Activated T-helper 2 cell treated with anti-CD3 and anti-CD28 coated beads, Interferon-gamma antibody, Interleukin-2, Interleukin-4, amounts not matched to agents 10 μg/mL and 5 μg/mL and 100 μg/mL, durations not matched to agents 14 hours and 24 hours and 36 hours (primary cell): Measurements from ENCODE around the gene BIRC6. TPM values are rescaled to one million over a fixed set of nuclear protein-coding genes. Genes with fewer than 3 reads are reported as not detected.
"Not testable (repeated sequence)": the region's sequence is repeated elsewhere in the genome, so short reads cannot be mapped to it uniquely, and the experiment has no call there.

Experiments
- DNase-seq: peaks from one replicate; pipeline ENCODE4 v3.0.0; 2021; ENCODE audit warnings: low spot score
- H3K27ac Mint-ChIP-seq: one replicate; pipeline ENCODE4 v1.8.0; 2021; ENCODE audit warnings: mixed read lengths
- H3K27me3 Mint-ChIP-seq: one replicate; pipeline ENCODE4 v1.8.0; 2021; ENCODE audit warnings: low read depth, mixed read lengths
- H3K36me3 Mint-ChIP-seq: one replicate; pipeline ENCODE4 v1.8.0; 2021; ENCODE audit warnings: low read depth, mixed read lengths
- H3K4me1 Mint-ChIP-seq: one replicate; pipeline ENCODE4 v1.8.0; 2021; ENCODE audit warnings: low read depth, mixed read lengths
- H3K4me3 Mint-ChIP-seq: one replicate; pipeline ENCODE4 v1.8.0; 2021; ENCODE audit warnings: low read depth, mild to moderate bottlenecking, moderate library complexity, mixed read lengths
- H3K9me3 Mint-ChIP-seq: one replicate; pipeline ENCODE4 v1.8.0; 2021; ENCODE audit warnings: mixed read lengths
- intact Hi-C: fragments of 100-400 bp; cut with micrococcal nuclease; formaldehyde crosslinking; loops from one replicate; pipeline ENCODE4 v1.15.1; 2023
- total RNA-seq: library from RNA; stranded (reverse); gene quantifications from 2 replicates; pipeline ENCODE4 v1.2.3, GENCODE V29; 2022

Gene BIRC6
- total RNA-seq, 1 donor from 2014 or later, result 111 TPM

GRCh38 chr2:32427672-32428610, 71.1 kb downstream of the BIRC6 start:
- Mint-ChIP-seq H3K4me1 (peaks cover 34% of the 10 kb centered on the region), H3K9me3 (no peaks in the 10 kb centered on the region), H3K36me3 (peaks cover 45% of the 10 kb centered on the region), H3K27ac (no peak overlapping the region), H3K4me3 (no peak overlapping the region), H3K27me3 (no peaks in the 10 kb centered on the region)
- intact Hi-C loops, result no loop called here
- DNase-seq, result no peak

- DNase-seq, result no peak
- Mint-ChIP-seq H3K4me3 (no peak overlapping the region), H3K9me3 (no peaks in the 10 kb centered on the region), H3K27ac (no peak overlapping the region), H3K4me1 (peaks cover 25% of the 10 kb centered on the region), H3K27me3 (no peaks in the 10 kb centered on the region), H3K36me3 (peaks cover 49% of the 10 kb centered on the region)
- intact Hi-C loops, result no loop called here
Measured at GRCh38 chr2:32430804-32431203, 74.0 kb downstream of the BIRC6 start.

- Mint-ChIP-seq H3K27me3 (no peaks in the 10 kb centered on the region), H3K4me1 (peaks cover 10% of the 10 kb centered on the region), H3K27ac (no peak overlapping the region), H3K4me3 (no peak overlapping the region), H3K36me3 (peaks cover 74% of the 10 kb centered on the region), H3K9me3 (no peaks in the 10 kb centered on the region)
- intact Hi-C loops, result no loop called here
- no peak for DNase-seq
Measured at GRCh38 chr2:32436150-32436549, 79.3 kb downstream of the BIRC6 start.

GRCh38 chr2:32442020-32442467, 85.2 kb downstream of the BIRC6 start:
- DNase-seq, result no peak
- no peaks in the 10 kb centered on the region for H3K9me3 Mint-ChIP-seq
- intact Hi-C loops, result no loop called here
- H3K4me1 Mint-ChIP-seq, result no peaks in the 10 kb centered on the region
- H3K4me3 Mint-ChIP-seq, result no peak overlapping the region
- H3K27ac Mint-ChIP-seq, result no peak overlapping the region
- no peaks in the 10 kb centered on the region for H3K27me3 Mint-ChIP-seq
- H3K36me3 Mint-ChIP-seq, result peaks cover 77% of the 10 kb centered on the region

GRCh38 chr2:32446369-32446768, 89.5 kb downstream of the BIRC6 start:
- Mint-ChIP-seq H3K36me3 (peaks cover 67% of the 10 kb centered on the region), H3K27ac (no peak overlapping the region), H3K27me3 (no peaks in the 10 kb centered on the region), H3K4me3 (no peak overlapping the region), H3K4me1 (no peaks in the 10 kb centered on the region), H3K9me3 (no peaks in the 10 kb centered on the region)
- DNase-seq, result no peak
- intact Hi-C loops, result no loop called here

GRCh38 chr2:32450851-32451250, 94.0 kb downstream of the BIRC6 start:
- no peaks in the 10 kb centered on the region for H3K27me3 Mint-ChIP-seq

GRCh38 chr2:32452338-32453064, 95.7 kb downstream of the BIRC6 start:
- intact Hi-C loops, result no loop called here
- DNase-seq, result no peak
- Mint-ChIP-seq H3K36me3 (peaks cover 51% of the 10 kb centered on the region), H3K4me1 (peaks cover 7% of the 10 kb centered on the region), H3K27me3 (no peaks in the 10 kb centered on the region), H3K9me3 (no peaks in the 10 kb centered on the region), H3K4me3 (no peak overlapping the region), H3K27ac (no peak overlapping the region)

More at GRCh38 chr2:32450851-32451250, 94.0 kb downstream of the BIRC6 start:
- intact Hi-C loops, result no loop called here
- H3K36me3 Mint-ChIP-seq, result peaks cover 47% of the 10 kb centered on the region
- no peak overlapping the region for H3K27ac Mint-ChIP-seq
- DNase-seq, result no peak
- H3K9me3 Mint-ChIP-seq, result no peaks in the 10 kb centered on the region
- H3K4me1 Mint-ChIP-seq, result peaks cover 7% of the 10 kb centered on the region
- H3K4me3 Mint-ChIP-seq, result no peak overlapping the region

GRCh38 chr2:32453242-32454062, 96.6 kb downstream of the BIRC6 start:
- Mint-ChIP-seq H3K4me3 (no peak overlapping the region), H3K4me1 (peaks cover 7% of the 10 kb centered on the region), H3K27ac (no peak overlapping the region), H3K36me3 (peaks cover 57% of the 10 kb centered on the region), H3K9me3 (no peaks in the 10 kb centered on the region), H3K27me3 (no peaks in the 10 kb centered on the region)
- DNase-seq, result no peak
- intact Hi-C loops, result no loop called here

GRCh38 chr2:32455816-32456215, 99.0 kb downstream of the BIRC6 start:
- no peak for DNase-seq
- intact Hi-C loops, result no loop called here
- Mint-ChIP-seq H3K36me3 (peaks cover 46% of the 10 kb centered on the region), H3K4me3 (no peak overlapping the region), H3K4me1 (peaks cover 7% of the 10 kb centered on the region), H3K9me3 (no peaks in the 10 kb centered on the region), H3K27me3 (no peaks in the 10 kb centered on the region), H3K27ac (no peak overlapping the region)

- Mint-ChIP-seq H3K27me3 (no peaks in the 10 kb centered on the region), H3K36me3 (peaks cover 41% of the 10 kb centered on the region), H3K4me3 (no peak overlapping the region), H3K9me3 (no peaks in the 10 kb centered on the region), H3K4me1 (peaks cover 7% of the 10 kb centered on the region), H3K27ac (no peak overlapping the region)
- no peak for DNase-seq
- intact Hi-C loops, result no loop called here
Measured at GRCh38 chr2:32456808-32457207, 100.0 kb downstream of the BIRC6 start.

- H3K9me3 Mint-ChIP-seq, result no peaks in the 10 kb centered on the region
- no peak for DNase-seq
- intact Hi-C loops, result no loop called here
- peaks cover 46% of the 10 kb centered on the region for H3K36me3 Mint-ChIP-seq
- peaks cover 5% of the 10 kb centered on the region for H3K4me1 Mint-ChIP-seq
- no peaks in the 10 kb centered on the region for H3K27me3 Mint-ChIP-seq
- H3K4me3 Mint-ChIP-seq, result no peak overlapping the region
- H3K27ac Mint-ChIP-seq, result no peak overlapping the region
Measured at GRCh38 chr2:32457814-32458213, 101.0 kb downstream of the BIRC6 start.

GRCh38 chr2:32460861-32461260, 104.0 kb downstream of the BIRC6 start:
- DNase-seq, H3K4me1 Mint-ChIP-seq, H3K27me3 Mint-ChIP-seq, H3K4me3 Mint-ChIP-seq, H3K27ac Mint-ChIP-seq, H3K9me3 Mint-ChIP-seq: not testable (repeated sequence)
- peaks cover 56% of the 10 kb centered on the region for H3K36me3 Mint-ChIP-seq
- intact Hi-C loops, result loop anchor here (10.0 kb wide), 1 partner anchor 1134 kb away; the partner anchor contains the start of gene FAM98A
